ENCODE measurements around the gene MORN1. TPM values are rescaled to one million over a fixed set of nuclear protein-coding genes. Genes with fewer than 3 reads are reported as not detected.
"Not testable (repeated sequence)": the region's sequence is repeated elsewhere in the genome, so short reads cannot be mapped to it uniquely, and the experiment has no call there.

MORN1 gene
- polyA plus RNA-seq (8.2 and 10.9 TPM in 2 replicates), polyA minus RNA-seq (17.6 and 19.2 TPM in 2 replicates)

GRCh38 chr1:2391041-2391930 is at the start of gene MORN1, which contains the start of gene RER1:
MORN1 (minus strand) TSS chr1:2391554; CDS start chr1:2391533, 21 bp downstream.
RER1 (plus strand) TSS chr1:2391841; CDS start chr1:2395791, 3,950 bp downstream.
- Histone ChIP-seq H3K27me3 (ENCODE audit: insufficient read depth, low read depth, low read length) (no peaks in the 10 kb centered on the region), H2AFZ (ENCODE audit: low read depth, low read length) (no peak within 1 kb of the TSS), H4K20me1 (ENCODE audit: insufficient read depth) (no peaks in the 10 kb centered on the region), H3K27ac (ENCODE audit: low read length) (peak within 1 kb of the TSS; percentile 73), H3F3A (ENCODE audit: insufficient read depth, low read length, poor library complexity, severe bottlenecking) (no peaks in the 10 kb centered on the region), H3K9me2 (ENCODE audit: insufficient read depth, low read length) (no peaks in the 10 kb centered on the region), H3K9me3 (ENCODE audit: low read length) (no peaks in the 10 kb centered on the region), H3K4me3 (ENCODE audit: low read length) (peak within 1 kb of the TSS; percentile 92), H3K4me2 (ENCODE audit: low read length) (peak within 1 kb of the TSS; percentile 96), H3K79me2 (replicated peaks; ENCODE audit: insufficient read depth, low read length) (peaks cover 34% of the 10 kb centered on the region), H3K36me3 (ENCODE audit: insufficient read depth, low read length) (no peaks in the 10 kb centered on the region), H3K9ac (ENCODE audit: low read length) (peak within 1 kb of the TSS; percentile 84)
- TF ChIP-seq EZH2 (IDR thresholded peaks at IDR 0.05; ENCODE audit: borderline replicate concordance, insufficient read depth, low read length, poor library complexity, severe bottlenecking) (no peak), EP300 (conservative IDR thresholded peaks at IDR 0.05; ENCODE audit: poor library complexity, severe bottlenecking) (peak; percentile 55), MXI1 (conservative IDR thresholded peaks at IDR 0.05; ENCODE audit: poor library complexity, severe bottlenecking) (peak; percentile 96), CTCF (IDR thresholded peaks at IDR 0.05; ENCODE audit: poor library complexity, severe bottlenecking) (peak; percentile 32), TAF1 (IDR thresholded peaks at IDR 0.05; ENCODE audit: low read depth) (no peak), SMC3 (conservative IDR thresholded peaks at IDR 0.05; ENCODE audit: poor library complexity) (peak; percentile 48), POLR2AphosphoS5 (IDR thresholded peaks at IDR 0.05) (peak; percentile 74), RAD21 (conservative IDR thresholded peaks at IDR 0.05) (no peak)
- TF ChIP-seq, protein P1, sequence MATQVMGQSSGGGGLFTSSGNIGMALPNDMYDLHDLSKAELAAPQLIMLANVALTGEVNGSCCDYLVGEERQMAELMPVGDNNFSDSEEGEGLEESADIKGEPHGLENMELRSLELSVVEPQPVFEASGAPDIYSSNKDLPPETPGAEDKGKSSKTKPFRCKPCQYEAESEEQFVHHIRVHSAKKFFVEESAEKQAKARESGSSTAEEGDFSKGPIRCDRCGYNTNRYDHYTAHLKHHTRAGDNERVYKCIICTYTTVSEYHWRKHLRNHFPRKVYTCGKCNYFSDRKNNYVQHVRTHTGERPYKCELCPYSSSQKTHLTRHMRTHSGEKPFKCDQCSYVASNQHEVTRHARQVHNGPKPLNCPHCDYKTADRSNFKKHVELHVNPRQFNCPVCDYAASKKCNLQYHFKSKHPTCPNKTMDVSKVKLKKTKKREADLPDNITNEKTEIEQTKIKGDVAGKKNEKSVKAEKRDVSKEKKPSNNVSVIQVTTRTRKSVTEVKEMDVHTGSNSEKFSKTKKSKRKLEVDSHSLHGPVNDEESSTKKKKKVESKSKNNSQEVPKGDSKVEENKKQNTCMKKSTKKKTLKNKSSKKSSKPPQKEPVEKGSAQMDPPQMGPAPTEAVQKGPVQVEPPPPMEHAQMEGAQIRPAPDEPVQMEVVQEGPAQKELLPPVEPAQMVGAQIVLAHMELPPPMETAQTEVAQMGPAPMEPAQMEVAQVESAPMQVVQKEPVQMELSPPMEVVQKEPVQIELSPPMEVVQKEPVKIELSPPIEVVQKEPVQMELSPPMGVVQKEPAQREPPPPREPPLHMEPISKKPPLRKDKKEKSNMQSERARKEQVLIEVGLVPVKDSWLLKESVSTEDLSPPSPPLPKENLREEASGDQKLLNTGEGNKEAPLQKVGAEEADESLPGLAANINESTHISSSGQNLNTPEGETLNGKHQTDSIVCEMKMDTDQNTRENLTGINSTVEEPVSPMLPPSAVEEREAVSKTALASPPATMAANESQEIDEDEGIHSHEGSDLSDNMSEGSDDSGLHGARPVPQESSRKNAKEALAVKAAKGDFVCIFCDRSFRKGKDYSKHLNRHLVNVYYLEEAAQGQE (IDR thresholded peaks at IDR 0.05; ENCODE audit: borderline replicate concordance): peak; percentile 37

GRCh38 chr1:2440346-2440745 is 49.0 kb upstream of the MORN1 start:
- H2AFZ ChIP-seq (ENCODE audit: low read depth, low read length); H3K9me3 ChIP-seq (ENCODE audit: low read length); H4K20me1 ChIP-seq (ENCODE audit: insufficient read depth); H3K4me3 ChIP-seq (ENCODE audit: low read length); H3K4me2 ChIP-seq (ENCODE audit: low read length); H3K79me2 ChIP-seq (replicated peaks; ENCODE audit: insufficient read depth, low read length); H3F3A ChIP-seq (ENCODE audit: insufficient read depth, low read length, poor library complexity, severe bottlenecking); H3K36me3 ChIP-seq (ENCODE audit: insufficient read depth, low read length); H3K27me3 ChIP-seq (ENCODE audit: insufficient read depth, low read depth, low read length); H3K9ac ChIP-seq (ENCODE audit: low read length); H3K27ac ChIP-seq (ENCODE audit: low read length); H3K9me2 ChIP-seq (ENCODE audit: insufficient read depth, low read length): not testable (repeated sequence)

All from neural cell (in vitro differentiated cells).